GM12873 (cell line): ENCODE measurements around the gene GALNT2.

ENCODE experiments used
- TF ChIP-seq, protein P1 (sequence below): IDR thresholded peaks from 2 replicates; pipeline ENCODE4 v1.5.1; 2012; ENCODE audit warnings: low read depth, mild to moderate bottlenecking, moderate library complexity, low read length, control low read depth; ENCODE audit not compliant: insufficient read depth; ENCODE audit errors: missing control alignments

GALNT2 gene

DNA sequence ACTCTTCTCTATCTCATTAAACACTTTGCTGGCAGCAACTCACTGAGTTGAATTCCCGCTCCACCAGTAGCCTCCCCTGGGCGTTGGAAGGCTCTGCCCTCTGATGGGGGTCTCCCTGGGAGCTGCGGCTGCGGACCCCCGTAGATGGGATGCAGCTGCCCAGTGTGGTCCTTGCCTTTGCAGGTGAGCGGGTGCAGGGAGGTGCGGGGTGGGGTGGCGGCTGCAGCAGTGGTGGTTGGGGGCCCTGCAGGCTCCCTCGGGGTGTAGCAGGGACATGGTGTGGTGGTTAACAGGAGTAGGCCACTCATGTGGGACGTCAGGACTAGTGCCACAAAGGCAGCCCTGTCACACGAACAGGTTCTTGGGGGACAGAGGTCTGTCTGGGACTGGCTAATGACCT is 42.0 kb downstream of the GALNT2 start:
- TF ChIP-seq, protein P1, sequence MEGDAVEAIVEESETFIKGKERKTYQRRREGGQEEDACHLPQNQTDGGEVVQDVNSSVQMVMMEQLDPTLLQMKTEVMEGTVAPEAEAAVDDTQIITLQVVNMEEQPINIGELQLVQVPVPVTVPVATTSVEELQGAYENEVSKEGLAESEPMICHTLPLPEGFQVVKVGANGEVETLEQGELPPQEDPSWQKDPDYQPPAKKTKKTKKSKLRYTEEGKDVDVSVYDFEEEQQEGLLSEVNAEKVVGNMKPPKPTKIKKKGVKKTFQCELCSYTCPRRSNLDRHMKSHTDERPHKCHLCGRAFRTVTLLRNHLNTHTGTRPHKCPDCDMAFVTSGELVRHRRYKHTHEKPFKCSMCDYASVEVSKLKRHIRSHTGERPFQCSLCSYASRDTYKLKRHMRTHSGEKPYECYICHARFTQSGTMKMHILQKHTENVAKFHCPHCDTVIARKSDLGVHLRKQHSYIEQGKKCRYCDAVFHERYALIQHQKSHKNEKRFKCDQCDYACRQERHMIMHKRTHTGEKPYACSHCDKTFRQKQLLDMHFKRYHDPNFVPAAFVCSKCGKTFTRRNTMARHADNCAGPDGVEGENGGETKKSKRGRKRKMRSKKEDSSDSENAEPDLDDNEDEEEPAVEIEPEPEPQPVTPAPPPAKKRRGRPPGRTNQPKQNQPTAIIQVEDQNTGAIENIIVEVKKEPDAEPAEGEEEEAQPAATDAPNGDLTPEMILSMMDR, result no peak

DNA sequence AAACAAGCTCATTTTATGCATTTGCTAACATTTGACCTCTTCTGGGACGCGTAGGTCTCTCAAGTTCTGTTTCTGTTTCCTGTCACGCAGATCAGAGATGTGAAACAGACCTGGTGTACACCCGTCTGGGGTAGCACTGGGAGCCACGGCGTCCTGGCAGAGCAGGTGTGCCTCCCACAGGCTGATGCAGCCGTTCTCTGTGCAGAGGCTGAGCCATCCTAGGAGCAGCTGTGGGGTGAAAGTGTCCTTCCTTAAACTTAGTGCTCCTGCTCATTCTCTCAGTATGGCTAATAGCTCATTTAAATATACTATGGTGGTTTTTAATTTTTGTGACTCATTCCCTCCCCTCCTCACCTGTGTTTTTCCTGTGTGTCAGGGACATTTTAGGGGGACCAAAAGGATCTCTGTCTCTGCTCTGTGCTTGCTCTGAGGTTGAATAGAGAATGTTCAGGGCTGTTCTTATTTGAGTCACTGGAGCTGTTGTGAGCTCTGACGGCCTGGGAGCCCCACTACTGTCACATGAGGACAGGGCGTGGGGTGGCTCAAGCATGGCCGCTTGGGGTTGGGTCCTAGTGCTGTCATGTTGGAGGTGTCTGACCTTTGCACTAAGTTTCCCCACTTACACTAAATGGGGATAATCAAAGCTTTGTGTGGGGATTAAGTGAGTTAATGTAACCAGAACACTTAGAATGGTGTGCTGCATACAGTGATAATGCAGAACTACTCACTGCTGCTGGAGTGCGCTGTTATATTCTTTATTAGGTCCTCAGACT is 43.0 kb downstream of the GALNT2 start:
- TF ChIP-seq, protein P1, result peak; percentile 31

DNA sequence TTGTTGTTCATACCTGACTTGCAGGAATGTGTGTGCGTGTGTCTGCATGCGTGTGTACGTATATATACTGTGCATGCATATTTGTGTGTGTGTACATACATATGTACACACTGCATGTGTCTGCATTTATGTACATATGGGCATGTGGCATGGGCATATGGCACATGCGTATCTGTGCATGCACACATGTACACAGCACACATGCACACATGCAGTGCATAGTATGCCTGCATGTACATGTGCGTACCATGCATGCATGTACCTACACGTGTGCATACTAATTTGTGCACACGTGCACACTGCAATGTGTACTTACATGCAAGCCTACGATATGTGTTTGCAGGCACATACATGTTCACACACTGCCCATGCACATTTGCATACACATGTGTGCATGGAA is 43.9 kb downstream of the GALNT2 start:
- TF ChIP-seq, protein P1, result no peak

DNA sequence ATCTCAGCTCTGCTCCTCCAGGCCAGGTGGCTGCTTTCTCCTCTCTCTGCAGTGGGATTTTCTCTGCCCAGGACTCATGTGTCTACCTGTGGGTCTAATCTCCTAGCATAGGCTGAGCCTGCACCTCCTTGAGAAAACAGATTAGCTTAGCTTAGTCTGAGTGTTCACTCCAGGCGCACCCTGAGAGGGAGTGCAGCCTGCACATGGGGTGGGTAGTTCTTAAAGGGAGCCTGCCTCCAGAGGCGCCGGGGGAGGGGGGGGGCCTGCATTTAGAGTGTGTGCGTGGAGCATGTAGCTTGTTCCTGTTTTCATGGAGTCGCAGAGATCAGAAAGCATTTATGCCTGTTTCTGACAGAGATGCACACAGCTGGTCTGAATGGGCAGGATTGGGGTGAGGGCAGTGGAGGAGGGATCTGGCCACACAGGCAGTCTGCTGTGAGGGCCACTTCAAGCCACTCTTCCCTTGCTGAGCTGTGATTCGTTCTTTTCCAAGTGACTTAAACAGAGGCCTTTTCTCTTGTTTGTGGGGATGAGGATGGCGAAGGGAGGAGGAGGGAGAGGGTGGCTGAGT is 45.2 kb downstream of the GALNT2 start:
- TF ChIP-seq, protein P1, result no peak

DNA sequence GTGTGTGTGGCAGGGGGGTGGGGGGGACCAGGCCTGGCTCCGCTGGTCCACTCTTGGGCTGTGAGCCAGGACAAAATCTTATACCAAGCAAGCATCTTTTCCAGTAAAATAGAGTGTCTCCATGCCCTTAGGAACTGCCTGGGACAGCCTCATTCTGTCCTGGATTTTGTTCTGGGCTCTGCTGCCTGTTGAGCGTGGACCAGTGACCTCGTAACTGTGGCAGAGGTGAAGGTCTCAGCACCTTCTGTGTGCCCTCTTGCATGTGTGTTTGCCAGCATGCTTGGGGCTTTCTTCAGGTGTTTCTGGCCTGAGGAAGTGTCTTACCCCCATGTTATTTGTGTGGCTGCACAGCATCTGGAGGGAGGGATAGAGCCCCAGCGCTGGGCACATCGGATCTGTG is 45.7 kb downstream of the GALNT2 start:
- TF ChIP-seq, protein P1, result no peak

DNA sequence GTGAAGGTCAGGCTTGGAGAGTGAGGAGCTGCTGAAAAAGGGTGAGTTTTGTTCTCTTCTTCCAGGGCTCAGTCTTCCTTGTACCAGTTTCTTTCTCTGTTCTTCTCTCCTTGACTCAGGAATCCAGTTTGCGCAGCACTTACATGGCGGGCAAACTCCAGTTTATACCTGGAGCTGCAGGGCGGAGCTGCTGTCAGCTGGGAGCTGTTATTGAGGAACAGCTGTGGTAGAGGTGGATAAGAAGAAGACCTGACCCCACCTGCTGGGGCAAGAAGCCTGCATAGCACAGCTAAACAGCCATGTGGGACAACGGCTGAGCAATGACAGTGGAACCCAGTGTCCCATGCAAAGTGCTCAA is 46.2 kb downstream of the GALNT2 start:
- TF ChIP-seq, protein P1, result no peak

DNA sequence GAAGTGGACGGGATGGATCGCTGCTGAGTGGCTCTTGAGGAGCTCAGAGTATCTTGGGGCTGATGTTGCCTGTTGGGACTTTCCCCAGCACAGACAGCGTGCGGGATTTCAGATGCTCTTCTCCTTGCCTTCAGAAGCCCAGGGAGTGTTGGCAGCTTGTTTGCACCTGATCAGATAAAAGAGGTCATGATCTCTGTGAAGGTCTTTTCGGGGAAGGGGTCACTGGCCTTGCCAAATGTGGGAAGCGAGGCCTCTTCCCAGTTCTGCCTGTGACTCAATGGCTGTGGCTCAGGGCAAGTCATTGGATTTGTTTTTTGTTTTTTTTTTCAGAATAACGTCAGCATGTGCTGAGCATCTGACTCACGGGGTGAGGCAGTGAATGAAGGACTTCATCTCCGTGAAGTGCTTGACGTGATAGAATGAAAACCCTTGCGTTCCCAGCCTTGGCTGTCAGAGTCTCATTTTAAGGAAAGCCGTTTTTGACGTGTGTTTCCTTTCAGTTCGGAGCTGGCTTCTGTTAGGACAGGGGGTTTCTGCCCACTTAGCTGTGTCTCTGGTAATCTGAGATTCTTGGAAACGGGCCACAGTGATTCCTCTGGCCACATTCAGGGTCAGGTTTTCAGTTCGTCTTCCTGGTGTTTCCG is 46.7 kb downstream of the GALNT2 start:
- TF ChIP-seq, protein P1, result no peak
